ENCODE measurements around the gene DUSP5. TPM values are rescaled to one million over a fixed set of nuclear protein-coding genes. Genes with fewer than 3 reads are reported as not detected.
A peak's percentile ranks its signal among the peaks of the same experiment; 100 is the strongest.

The DUSP5 gene
- total and polyA plus RNA-seq, 2 of the 8 experiments (the other 6 are each of a cell fraction or from before 2014, with no cell fraction given): 13.6 to 30.3 TPM

- Histone ChIP-seq H3K27ac (ENCODE audit: low read depth, low read length) (no peak overlapping the region), H3K79me1 (ENCODE audit: low read depth, low read length) (no peaks in the 10 kb centered on the region), H3K18ac (ENCODE audit: extremely low read depth, low read length) (peak overlapping the region; percentile 24; the same call in 1 of the 2 replicates), H3K4me1 (replicated peaks in 1 of 4; ENCODE audit: control insufficient read depth in 3 of 4, insufficient read depth in 4 of 4, low read length in 3 of 4) (peaks cover 4 to 17% (median 5%) of the 10 kb centered on the region in 4 experiments), H3K23me2 (ENCODE audit: low read depth, low read length) (peaks cover 2% of the 10 kb centered on the region; the same call in 1 of the 2 replicates), H2BK5ac (ENCODE audit: low read depth, low read length) (peak overlapping the region; percentile 50; the same call in 1 of the 2 replicates), H4K8ac (ENCODE audit: extremely low read depth, insufficient read depth, low read length) (no peak overlapping the region), H2BK15ac (ENCODE audit: low read length) (0 out of 2 replicates have a peak overlapping the region, but pooled peaks have one; percentile 1), H3K56ac (replicated peaks; ENCODE audit: insufficient read length, low read depth, low read length) (no peak overlapping the region), H3K4me3 (ENCODE audit: extremely low read depth in 1 of 4, insufficient read depth in 2 of 4, low read depth in 3 of 4, low read length in 4 of 4) (no peak overlapping the region), H3K4ac (replicated peaks; ENCODE audit: insufficient read length, low read depth, low read length) (no peak overlapping the region), H4K20me1 (replicated peaks in 1 of 2; ENCODE audit: control insufficient read depth in 1 of 2, insufficient read depth in 2 of 2, low read length in 2 of 2) (no peaks in the 10 kb centered on the region), H2BK120ac (replicated peaks; ENCODE audit: low read depth, low read length) (no peak overlapping the region), H3K36me3 (ENCODE audit: control insufficient read depth in 2 of 4, insufficient read depth in 4 of 4, low read length in 3 of 4) (no peaks in the 10 kb centered on the region), H3K14ac (ENCODE audit: insufficient read length) (no peak overlapping the region), H2AFZ (ENCODE audit: low read length) (no peak overlapping the region), H3K9me3 (ENCODE audit: insufficient read depth in 2 of 2, low read depth in 1 of 2, low read length in 1 of 2) (no peaks in the 10 kb centered on the region), H3K23ac (ENCODE audit: insufficient read length) (no peak overlapping the region), H3K27me3 (replicated peaks in 1 of 4; ENCODE audit: control insufficient read depth in 3 of 4, extremely low read depth in 1 of 4, insufficient read depth in 3 of 4, low read length in 3 of 4) (no peaks in the 10 kb centered on the region; a peak in 1 of 7 replicates), H3K4me2 (ENCODE audit: insufficient read depth in 1 of 2, low read depth in 2 of 2, low read length in 2 of 2) (no peak overlapping the region), H4K5ac (ENCODE audit: insufficient read length, low read depth, low read length) (no peak overlapping the region), H2BK12ac (ENCODE audit: low read depth, low read length) (peak overlapping the region; percentile 70), H4K91ac (replicated peaks; ENCODE audit: insufficient read length, low read length) (peak overlapping the region; percentile 32), H2BK20ac (ENCODE audit: low read length) (peak overlapping the region; percentile 36; the same call in 1 of the 2 replicates), H3K9ac (replicated peaks in 1 of 4; ENCODE audit: extremely low read depth in 1 of 4, low read depth in 3 of 4, low read length in 3 of 4) (no peak overlapping the region), H2AK5ac (ENCODE audit: low read depth, low read length) (peak overlapping the region; percentile 71; the same call in 1 of the 2 replicates), H3K79me2 (ENCODE audit: control insufficient read depth in 1 of 2, insufficient read depth in 2 of 2, low read length in 2 of 2) (no peaks in the 10 kb centered on the region)
- WGBS, 2 experiments (ENCODE audit: extremely low coverage in 1 of 2, insufficient coverage in 1 of 2, insufficient read length in 1 of 2, insufficient replicate concordance in 2 of 2, low coverage in 1 of 2, low lambda C conversion rate in 2 of 2, missing lambda C conversion rate in 1 of 2): 87% methylated on average over 5 of the region's 5 CpGs; no CpG with 5 or more reads in 1 of the 2 experiments
- no peak for FAIRE-seq
- CTCF ChIA-PET (ENCODE audit: partially characterized antibody): interaction anchor here (1.2 to 1.3 kb wide), 2 partner anchors 18 to 174 kb away, joined by 3 read pairs; no protein-coding TSS in a partner anchor
- TF ChIP-seq NANOG (IDR thresholded peaks at IDR 0.05; ENCODE audit: insufficient read depth, low read depth, low read length, poor library complexity, severe bottlenecking): no peak
- no peak for TF ChIP-seq TBP (IDR thresholded peaks at IDR 0.05; ENCODE audit: low read depth, low read length)
- TF ChIP-seq E2F6 (IDR thresholded peaks at IDR 0.05): no peak
- no peak for TF ChIP-seq TAF7 (optimal IDR thresholded peaks at IDR 0.05; ENCODE audit: borderline replicate concordance, low read depth, low read length)
- no peak for TF ChIP-seq TAF1 (IDR thresholded peaks at IDR 0.05; ENCODE audit: low read depth, low read length)
- TF ChIP-seq MAX (IDR thresholded peaks at IDR 0.05): no peak
- no peak for TF ChIP-seq BACH1 (IDR thresholded peaks at IDR 0.05; ENCODE audit: low read length)
- no peak for TF ChIP-seq SAP30 (IDR thresholded peaks at IDR 0.05; ENCODE audit: insufficient read depth, insufficient replicate concordance, low read length)
- TF ChIP-seq YY1 (IDR thresholded peaks at IDR 0.05; ENCODE audit: low read depth, low read length): no peak
- no peak for DNase-seq (ENCODE audit: low read depth in 1 of 2, low spot score in 2 of 2)
- POLR2A ChIA-PET (ENCODE audit: partially characterized antibody): interaction anchor here (0.8 to 3.1 kb wide), 4 partner anchors 30 to 224 kb away, joined by 3 to 11 read pairs (median 6); partner anchors contain the start of gene SMNDC1
These were observed 30.7 kb downstream of the DUSP5 start for GRCh38 chr10:110528224-110528996.
